ENCODE measurements around the gene LONP2.

LONP2 gene

GRCh38 chr16:48244080-48244862, at the start of gene LONP2:
TSS of gene LONP2 (plus strand) at chr16:48244300. CDS start at chr16:48244389, 89 bp downstream.
- DNase-seq (ENCODE audit: low spot score), result peak; percentile 78

GRCh38 chr16:48194828-48195556, 49.1 kb upstream of the LONP2 start:
- DNase-seq (ENCODE audit: low spot score), result peak; percentile 2

- no peak for DNase-seq (ENCODE audit: low spot score)
Observed at GRCh38 chr16:48197294-48197693, 46.8 kb upstream of the LONP2 start.

- no peak for DNase-seq (ENCODE audit: low spot score)
Observed at GRCh38 chr16:48201515-48202201, 42.4 kb upstream of the LONP2 start.

GRCh38 chr16:48203974-48204824, 39.9 kb upstream of the LONP2 start:
- DNase-seq (ENCODE audit: low spot score), result no peak

GRCh38 chr16:48204825-48205151, 39.3 kb upstream of the LONP2 start:
- DNase-seq (ENCODE audit: low spot score), result no peak

- no peak for DNase-seq (ENCODE audit: low spot score)
Observed at GRCh38 chr16:48206594-48207242, 37.4 kb upstream of the LONP2 start.

- DNase-seq (ENCODE audit: low spot score), result no peak
Observed at GRCh38 chr16:48210747-48211146, 33.4 kb upstream of the LONP2 start.

- DNase-seq (ENCODE audit: low spot score), result no peak
Observed at GRCh38 chr16:48212033-48212432, 32.1 kb upstream of the LONP2 start.

- DNase-seq (ENCODE audit: low spot score), result no peak
Observed at GRCh38 chr16:48215738-48216137, 28.4 kb upstream of the LONP2 start.

GRCh38 chr16:48217708-48218107, 26.4 kb upstream of the LONP2 start:
- DNase-seq (ENCODE audit: low spot score), result no peak

GRCh38 chr16:48218473-48218872, 25.6 kb upstream of the LONP2 start:
- DNase-seq (ENCODE audit: low spot score), result no peak

- DNase-seq (ENCODE audit: low spot score), result no peak
Observed at GRCh38 chr16:48220891-48221290, 23.2 kb upstream of the LONP2 start.

GRCh38 chr16:48223490-48223889, 20.6 kb upstream of the LONP2 start:
- DNase-seq (ENCODE audit: low spot score), result no peak

GRCh38 chr16:48225456-48225855, 18.6 kb upstream of the LONP2 start:
- DNase-seq (ENCODE audit: low spot score), result peak; percentile 72

GRCh38 chr16:48231727-48232492, 12.2 kb upstream of the LONP2 start:
- no peak for DNase-seq (ENCODE audit: low spot score)

- DNase-seq (ENCODE audit: low spot score), result no peak
Observed at GRCh38 chr16:48232493-48233040, 11.5 kb upstream of the LONP2 start.

- DNase-seq (ENCODE audit: low spot score), result no peak
Observed at GRCh38 chr16:48234630-48235029, 9.5 kb upstream of the LONP2 start.

- no peak for DNase-seq (ENCODE audit: low spot score)
Observed at GRCh38 chr16:48235058-48235555, 9.0 kb upstream of the LONP2 start.

GRCh38 chr16:48235556-48236136, 8.5 kb upstream of the LONP2 start:
- DNase-seq (ENCODE audit: low spot score), result no peak

All from kidney capillary endothelial cell (primary cell).